ENCODE results near the gene RAD50.

- TF ChIP-seq, protein P1, sequence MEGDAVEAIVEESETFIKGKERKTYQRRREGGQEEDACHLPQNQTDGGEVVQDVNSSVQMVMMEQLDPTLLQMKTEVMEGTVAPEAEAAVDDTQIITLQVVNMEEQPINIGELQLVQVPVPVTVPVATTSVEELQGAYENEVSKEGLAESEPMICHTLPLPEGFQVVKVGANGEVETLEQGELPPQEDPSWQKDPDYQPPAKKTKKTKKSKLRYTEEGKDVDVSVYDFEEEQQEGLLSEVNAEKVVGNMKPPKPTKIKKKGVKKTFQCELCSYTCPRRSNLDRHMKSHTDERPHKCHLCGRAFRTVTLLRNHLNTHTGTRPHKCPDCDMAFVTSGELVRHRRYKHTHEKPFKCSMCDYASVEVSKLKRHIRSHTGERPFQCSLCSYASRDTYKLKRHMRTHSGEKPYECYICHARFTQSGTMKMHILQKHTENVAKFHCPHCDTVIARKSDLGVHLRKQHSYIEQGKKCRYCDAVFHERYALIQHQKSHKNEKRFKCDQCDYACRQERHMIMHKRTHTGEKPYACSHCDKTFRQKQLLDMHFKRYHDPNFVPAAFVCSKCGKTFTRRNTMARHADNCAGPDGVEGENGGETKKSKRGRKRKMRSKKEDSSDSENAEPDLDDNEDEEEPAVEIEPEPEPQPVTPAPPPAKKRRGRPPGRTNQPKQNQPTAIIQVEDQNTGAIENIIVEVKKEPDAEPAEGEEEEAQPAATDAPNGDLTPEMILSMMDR (optimal IDR thresholded peaks at IDR 0.05 in 1 of 3, IDR thresholded peaks at IDR 0.05 in 1 of 3, conservative IDR thresholded peaks at IDR 0.05 in 1 of 3; ENCODE audit: extremely low read depth in 1 of 3, insufficient read depth in 2 of 3, low read length in 3 of 3), result no peak
- no peak for TF ChIP-seq EZH2 (IDR thresholded peaks at IDR 0.05; ENCODE audit: low read length)
Measured at GRCh38 chr5:132692632-132692967, 135.8 kb downstream of the RAD50 start.

Data from keratinocyte (primary cell).